HG02884 (cell line): Measurements from ENCODE around the gene INHA.

ENCODE experiments used
- ATAC-seq: cut with Tn5 transposase; IDR thresholded peaks from one replicate; pipeline ENCODE4 v1.9.1; 2021; ENCODE audit warnings: mild to moderate bottlenecking, moderate library complexity; ENCODE audit not compliant: unreplicated experiment

Gene INHA

DNA sequence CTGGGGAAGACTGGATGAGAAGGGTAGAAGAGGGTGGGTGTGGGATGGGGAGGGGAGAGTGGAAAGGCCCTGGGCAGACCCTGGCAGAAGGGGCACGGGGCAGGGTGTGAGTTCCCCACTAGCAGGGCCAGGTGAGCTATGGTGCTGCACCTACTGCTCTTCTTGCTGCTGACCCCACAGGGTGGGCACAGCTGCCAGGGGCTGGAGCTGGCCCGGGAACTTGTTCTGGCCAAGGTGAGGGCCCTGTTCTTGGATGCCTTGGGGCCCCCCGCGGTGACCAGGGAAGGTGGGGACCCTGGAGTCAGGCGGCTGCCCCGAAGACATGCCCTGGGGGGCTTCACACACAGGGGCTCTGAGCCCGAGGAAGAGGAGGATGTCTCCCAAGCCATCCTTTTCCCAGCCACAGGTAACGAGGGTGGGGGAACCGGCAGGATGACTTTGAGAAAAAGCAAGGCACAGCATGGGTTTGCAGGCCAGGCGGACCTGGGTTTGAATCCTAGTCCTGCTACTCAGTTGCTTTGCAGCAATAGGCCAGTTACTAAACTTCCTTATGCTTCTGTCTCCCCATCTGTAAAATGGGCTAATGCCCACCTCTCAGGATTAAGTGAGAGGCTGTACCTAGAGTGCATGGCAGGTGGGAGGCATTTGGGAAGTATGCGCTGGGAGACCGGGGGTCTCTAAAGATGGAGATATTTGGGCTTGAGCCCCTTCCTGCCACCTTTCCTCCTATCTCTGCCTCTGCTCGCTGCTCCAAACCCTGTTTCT lies at the start of gene INHA:
TSS of gene INHA (plus strand) at position 74 of the 765 bp plus-strand sequence. CDS start at position 139, 65 bp downstream.
- no peak for ATAC-seq

- no peak for ATAC-seq
Observed at GRCh38 chr2:219523031-219523671, 49.0 kb upstream of the INHA start.

DNA sequence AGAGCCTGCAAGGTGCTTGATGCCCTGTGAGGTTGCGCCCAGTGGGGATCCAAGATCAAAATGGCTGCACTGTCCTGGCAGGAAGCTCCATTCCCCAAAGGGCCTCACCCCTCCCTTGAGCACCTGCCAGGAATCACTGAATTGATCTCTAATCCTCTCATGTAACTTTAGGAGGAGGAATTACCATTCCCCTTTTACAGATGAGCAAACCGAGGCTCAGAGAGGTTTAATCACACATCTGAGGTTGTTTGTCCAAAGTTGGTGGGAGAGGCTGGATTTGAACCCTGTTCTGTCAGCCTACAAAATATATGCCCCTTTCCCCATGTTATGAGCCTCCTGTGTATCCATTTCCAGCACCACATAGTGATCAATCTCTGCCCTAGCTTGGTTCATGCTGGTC lies 47.3 kb upstream of the INHA start:
- ATAC-seq, result no peak

DNA sequence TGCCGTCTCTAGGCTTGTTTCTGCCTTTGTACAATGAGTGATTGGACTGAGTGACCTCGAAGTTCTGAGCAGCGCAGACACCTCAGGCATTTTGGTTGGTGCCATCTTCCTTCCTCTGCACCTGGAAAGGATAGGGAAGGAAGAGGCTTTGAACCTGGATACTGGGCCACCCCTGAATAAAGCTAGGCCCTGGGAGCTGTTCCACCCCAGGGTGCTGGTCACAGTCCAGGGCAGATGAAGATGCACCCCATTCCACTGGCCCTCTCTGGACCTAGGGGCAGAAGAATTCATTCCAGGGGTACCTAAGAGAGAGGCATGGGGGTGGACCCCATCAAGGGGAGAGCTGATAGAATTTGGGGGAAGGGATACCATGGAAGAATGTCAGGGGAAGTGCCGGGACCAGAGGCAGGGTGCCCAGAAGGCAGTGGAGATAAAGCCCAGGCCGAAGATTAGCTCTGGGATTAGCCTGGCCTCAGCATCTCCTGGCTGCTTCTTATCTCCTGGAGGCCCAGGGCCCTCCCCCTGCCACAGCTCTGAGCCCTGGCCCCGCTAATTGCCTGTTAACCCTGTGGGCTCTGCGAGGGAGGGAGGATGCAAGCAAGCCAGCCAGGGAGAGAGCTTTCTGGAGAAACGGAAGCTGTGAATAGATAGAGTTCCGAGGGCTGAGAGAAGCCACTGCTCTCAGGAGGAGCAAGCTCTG lies 46.4 kb upstream of the INHA start:
- ATAC-seq, result no peak

GRCh38 chr2:219526320-219527075 lies 45.6 kb upstream of the INHA start:
- no peak for ATAC-seq

GRCh38 chr2:219527076-219527394 lies 45.1 kb upstream of the INHA start:
- ATAC-seq, result no peak

- no peak for ATAC-seq
Observed at GRCh38 chr2:219527472-219527871, 44.6 kb upstream of the INHA start.

DNA sequence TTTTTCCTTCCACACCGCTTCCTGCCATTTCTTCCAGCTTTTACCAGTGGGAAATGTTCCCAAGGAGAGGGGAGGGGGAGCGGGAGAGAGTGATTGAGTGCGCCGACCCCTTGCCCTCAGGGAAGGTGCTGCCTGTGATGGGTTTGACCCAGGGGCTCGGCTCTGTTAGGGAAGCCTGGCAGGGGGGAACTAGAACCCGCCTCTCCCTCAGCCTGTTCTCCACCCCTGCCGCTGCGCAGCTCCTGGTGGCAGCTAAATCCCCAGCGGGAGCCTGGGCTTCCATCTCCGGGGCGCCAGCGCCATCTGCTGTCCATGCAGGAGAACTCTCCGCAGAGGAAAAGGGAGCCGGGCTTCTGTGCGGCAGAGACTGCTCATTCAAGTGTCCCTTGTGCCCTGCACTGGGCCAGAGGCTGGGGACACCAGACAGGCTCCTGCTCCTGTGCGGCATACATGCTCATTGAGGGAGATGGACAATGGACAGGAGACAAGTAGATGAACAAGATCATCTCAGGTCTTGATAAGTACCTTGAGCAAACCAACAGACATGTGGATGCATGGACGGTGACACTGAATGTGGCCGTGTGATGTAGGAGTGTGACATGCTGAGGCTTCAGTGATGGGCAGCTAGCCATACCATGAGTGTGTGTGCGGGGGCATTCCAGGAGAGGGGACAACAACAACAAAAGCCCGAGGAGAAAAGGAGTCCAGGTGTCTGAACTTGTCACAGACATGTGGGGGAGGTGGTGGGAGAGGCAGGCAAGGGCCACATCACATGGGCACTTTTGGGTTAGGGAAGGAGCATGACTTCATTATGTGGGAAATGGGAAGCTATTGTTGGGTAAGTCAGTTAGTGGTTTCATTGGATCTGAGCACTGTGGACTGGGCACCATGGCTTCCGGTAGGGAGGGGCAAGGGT lies 41.8 kb upstream of the INHA start:
- peak; percentile 84 for ATAC-seq

GRCh38 chr2:219531639-219532377 lies 40.3 kb upstream of the INHA start:
- ATAC-seq, result no peak

GRCh38 chr2:219532378-219532649 lies 39.8 kb upstream of the INHA start:
- ATAC-seq, result no peak

DNA sequence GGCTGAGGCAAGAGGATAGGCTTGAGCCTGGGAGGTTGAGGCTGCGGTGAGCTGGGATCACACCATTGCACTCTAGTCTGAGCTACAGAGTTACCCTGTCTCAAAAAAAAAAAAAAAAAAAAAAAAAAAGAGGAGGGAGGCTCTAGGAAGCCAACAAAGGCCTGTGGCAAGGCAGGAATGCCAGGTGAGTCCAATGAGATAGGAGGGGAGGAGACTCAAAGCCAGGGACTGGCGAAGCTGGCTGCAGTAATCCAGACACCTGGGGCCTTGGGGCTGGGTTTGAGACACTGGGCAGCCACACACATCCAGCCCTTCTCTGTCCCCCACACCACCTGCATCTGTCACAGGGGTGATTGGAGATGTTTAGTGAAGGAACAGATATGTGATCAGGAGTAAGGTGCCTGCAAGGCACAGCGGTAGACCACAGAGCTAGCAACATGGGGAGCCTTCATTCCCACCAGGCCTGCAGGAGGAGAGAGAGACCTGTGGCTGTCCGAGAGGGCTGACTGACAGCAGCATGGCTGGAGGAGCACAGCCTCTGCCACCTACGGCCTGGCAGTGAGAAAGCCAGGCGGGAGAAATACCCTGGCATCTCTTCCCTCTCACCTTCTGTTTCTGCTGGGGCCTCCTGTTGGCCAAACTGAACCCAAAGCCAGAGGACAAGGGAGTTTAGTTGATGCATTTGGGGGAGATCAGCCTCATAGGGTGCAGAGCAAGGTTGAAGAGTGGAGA lies 38.0 kb upstream of the INHA start:
- ATAC-seq, result no peak

DNA sequence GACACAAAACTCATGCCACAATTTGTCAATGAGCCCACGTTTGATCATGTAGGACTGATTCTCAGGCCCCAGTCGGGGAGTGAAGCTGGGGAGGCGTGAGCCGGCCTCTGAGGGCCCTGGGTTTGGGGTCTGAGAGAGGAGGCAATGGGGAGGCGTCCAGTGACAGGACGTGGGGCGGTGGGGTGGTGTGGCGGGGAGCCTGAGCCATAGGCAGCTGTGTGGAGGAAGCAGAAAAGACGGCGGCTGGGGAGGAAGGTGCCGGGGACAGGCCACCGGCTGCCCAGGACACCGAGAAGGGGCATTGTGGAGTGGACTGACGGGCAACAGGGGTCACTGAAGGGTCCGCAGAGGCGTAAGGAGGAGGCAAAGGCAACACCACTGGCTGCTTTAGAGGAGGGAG lies 35.7 kb upstream of the INHA start:
- no peak for ATAC-seq

GRCh38 chr2:219536967-219537366 lies 35.1 kb upstream of the INHA start:
- no peak for ATAC-seq

- no peak for ATAC-seq
Observed at GRCh38 chr2:219537657-219538488, 34.2 kb upstream of the INHA start.

- no peak for ATAC-seq
Observed at GRCh38 chr2:219538504-219538951, 33.6 kb upstream of the INHA start.

DNA sequence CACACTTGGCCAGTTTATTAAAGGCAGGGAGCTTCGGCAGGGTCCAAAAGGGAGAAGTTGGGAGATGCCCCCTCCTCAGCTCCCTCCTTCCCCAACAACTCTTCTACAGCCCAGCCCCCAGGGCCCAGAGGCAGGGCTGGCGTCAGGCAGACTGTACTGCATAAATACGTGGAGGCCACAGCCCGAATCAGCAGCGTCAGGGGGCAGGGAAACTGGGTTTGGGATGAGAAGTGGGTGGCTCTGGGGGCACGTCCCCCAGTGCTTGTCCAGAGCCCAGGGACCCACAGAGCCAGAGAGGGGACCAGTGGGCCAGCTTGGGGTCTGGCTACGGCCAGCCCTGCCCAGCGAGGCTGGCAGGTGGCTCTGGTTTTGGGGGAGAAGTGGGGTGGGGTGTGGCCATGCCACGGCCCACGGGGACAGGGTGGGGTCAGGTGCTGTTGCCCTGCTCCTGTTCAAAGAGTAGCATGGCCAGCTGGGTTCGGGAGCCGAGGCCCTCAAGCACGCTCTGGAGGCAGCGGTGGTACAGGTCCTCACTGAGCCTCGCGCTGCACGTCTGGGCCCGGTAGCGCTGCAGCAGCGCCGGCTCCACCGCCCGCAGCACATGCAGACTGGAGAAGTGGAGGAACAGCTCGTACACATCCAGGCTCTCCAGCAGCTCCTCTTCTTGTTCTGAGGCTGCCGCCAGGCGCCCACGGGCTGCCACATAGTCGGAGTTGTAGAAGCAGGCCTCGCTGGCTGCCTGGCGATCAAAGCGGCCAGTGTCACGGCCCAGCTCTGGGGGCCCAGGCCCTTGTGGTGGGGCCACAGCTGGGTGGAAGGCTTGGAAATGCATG lies 32.9 kb upstream of the INHA start:
- ATAC-seq, result no peak

DNA sequence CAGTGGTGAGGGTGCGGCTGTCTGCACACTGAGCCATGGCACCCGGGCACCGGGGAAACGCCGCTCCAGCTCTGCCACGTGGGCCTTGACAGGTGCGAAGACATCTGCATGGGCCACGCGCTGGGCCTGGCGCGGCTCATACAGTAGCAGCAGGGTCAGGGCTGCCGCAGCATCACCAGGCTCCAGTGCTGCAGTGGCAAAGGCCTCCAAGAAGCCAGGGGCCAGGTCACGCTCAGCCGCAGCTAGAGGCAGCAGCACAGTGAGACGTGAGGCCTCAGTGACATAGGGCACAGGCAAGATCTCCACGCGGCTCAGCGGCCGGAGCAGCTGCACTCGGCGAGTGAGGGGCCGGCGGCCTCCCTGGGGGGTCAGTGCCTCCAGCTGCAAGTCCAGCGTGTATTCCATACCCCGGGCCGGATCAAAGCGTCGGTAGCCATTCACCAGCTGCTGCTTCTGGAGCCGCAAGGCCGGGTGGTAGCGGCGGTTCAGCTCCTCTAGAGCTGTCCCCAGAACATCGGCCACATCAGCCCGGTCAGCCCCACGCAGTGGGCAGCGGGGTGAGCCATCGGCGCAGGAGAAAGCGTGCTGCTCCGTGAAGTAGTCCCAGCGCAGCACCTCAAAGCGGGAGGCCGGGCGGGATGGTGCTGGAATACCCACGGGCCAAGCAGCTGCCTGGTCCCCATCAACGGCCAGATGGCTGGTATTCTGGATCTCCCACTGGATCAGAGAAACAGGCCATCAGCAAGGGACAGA lies 32.0 kb upstream of the INHA start:
- ATAC-seq, result no peak
